Tongue (tissue), 2 donors: ENCODE results near the gene SRSF10. TPM values are rescaled to one million over a fixed set of nuclear protein-coding genes. Genes with fewer than 3 reads are reported as not detected.
"Not testable (repeated sequence)": the region's sequence is repeated elsewhere in the genome, so short reads cannot be mapped to it uniquely, and the experiment has no call there.

Experiments used
- DNase-seq: peaks from one replicate; pipeline ENCODE4 v3.0.0-alpha.2; 2015
- total RNA-seq: library from RNA; depleted of rRNA; stranded (reverse); fragments of >200 nt; gene quantifications from one replicate; pipeline ENCODE4 v1.2.3, GENCODE V29; 2014

The SRSF10 gene
- total RNA-seq, 1 donor from 2014 or later: 127 TPM

DNA sequence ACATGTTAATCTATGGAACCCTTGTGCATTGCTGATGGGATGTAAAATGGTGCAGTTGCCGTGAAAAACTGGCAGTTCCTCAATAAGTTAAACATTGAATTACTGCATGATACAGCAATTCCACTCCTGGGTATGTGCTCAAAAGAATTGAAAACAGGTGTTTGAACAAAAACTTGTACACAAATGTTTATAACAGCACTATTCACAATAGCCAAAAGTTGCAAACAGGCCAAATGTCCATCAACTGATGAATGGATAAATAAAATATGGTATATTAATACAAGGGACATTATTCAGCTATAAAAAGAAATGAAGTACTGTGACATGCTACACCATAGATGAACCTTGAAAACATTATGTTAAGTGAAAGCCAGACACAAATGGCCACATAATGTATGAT lies 17.7 kb upstream of the SRSF10 start:
- DNase-seq: peak; percentile 41

DNA sequence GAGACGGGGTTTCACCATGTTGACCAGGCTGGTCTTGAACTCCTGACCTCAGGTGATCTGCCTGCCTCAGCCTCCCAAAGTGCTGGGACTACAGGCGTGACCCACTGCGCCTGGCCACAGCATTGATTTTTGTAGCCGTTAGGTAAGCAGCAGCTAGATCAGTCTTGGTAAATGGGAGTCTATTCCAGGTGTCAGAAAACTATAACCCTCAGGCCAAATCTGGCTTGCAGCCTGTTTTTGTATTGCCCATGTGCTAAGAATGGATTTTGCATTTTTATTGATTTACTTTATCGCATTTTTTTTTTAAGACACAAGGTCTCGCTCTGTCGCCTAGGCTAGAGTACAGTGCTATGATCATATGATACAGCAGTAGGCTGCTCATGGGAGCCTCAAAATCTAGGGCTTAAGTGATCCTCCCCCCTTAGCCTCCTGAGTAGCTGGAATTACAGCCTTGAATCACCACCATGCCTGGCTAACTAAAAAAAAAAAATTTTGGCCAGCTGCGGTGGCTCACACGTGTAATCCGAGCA lies 16.6 kb upstream of the SRSF10 start:
- no peak for DNase-seq

DNA sequence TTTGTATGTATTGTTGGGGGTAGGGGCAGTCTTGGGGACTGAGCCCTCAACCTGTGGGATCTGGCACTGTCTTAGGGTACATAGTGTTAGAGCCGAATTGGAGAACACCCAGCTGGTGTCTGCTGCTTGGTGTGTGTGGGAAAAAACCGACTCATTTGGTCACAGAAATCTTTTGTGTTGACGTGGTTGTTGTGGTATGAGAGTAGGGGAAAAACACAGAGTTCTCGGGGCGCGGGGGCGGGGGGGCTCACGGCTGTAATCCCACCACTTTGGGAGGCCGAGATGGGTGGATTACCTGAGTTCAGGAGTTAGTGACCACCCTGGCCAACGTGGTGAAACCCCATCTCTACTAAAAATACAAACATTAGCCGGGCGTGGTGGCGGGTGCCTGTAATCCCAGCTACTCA lies 15.3 kb upstream of the SRSF10 start:
- no peak for DNase-seq

DNA sequence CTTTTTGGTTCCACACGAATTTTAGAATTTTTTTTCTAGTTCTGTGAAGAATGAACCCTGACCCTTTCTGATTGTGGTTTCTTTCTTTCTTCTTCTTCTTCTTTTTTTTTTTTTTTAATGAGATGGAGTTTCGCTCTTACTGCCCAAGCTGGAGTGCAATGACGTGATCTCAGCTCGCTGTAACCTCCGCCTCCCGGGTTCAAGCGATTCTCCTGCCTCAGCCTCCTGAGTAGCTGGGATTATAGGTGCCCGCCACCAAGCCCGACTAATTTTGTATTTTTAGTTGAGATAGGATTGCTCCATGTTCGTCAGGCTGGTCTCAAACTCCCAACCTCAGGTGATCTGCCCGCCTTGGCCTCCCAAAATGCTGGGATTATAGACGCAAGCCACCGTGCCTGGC lies 11.9 kb upstream of the SRSF10 start:
- DNase-seq: not testable (repeated sequence)

DNA sequence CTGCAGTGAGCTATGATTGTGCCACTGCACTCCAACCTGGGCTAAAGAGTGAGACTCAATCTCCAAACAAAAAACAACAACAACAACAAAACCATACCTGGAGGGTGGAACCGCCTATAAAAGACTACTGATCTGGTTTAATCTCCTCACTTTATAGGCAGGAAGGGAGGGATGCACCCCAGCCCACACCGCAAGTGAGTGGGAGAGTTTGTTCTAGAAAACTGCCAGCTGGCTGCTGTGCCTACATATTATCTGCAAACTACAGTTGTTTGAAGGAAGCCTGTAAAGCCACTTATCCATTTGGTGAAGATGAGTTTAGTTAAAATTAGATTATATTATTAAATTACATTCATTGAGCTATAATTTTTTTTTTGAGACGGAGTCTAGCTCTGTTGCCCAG lies 9.1 kb upstream of the SRSF10 start:
- no peak for DNase-seq

DNA sequence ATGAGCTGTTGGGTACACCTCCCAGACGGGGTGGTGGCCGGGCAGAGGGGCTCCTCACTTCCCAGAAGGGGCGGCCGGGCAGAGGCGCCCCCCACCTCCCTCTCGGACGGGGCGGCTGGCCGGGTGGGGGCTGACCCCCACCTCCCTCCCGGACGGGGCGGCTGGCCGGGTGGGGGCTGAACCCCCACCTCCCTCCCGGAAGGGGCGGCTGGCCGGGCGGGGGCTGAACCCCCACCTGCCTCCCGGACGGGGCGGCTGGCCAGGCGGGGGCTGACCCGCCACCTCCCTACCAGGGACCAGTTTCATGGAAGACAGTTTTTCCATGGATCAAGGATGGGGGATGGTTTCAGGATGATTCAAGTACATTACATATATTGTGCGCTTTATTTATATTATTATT lies 6.9 kb upstream of the SRSF10 start:
- DNase-seq: not testable (repeated sequence)

DNA sequence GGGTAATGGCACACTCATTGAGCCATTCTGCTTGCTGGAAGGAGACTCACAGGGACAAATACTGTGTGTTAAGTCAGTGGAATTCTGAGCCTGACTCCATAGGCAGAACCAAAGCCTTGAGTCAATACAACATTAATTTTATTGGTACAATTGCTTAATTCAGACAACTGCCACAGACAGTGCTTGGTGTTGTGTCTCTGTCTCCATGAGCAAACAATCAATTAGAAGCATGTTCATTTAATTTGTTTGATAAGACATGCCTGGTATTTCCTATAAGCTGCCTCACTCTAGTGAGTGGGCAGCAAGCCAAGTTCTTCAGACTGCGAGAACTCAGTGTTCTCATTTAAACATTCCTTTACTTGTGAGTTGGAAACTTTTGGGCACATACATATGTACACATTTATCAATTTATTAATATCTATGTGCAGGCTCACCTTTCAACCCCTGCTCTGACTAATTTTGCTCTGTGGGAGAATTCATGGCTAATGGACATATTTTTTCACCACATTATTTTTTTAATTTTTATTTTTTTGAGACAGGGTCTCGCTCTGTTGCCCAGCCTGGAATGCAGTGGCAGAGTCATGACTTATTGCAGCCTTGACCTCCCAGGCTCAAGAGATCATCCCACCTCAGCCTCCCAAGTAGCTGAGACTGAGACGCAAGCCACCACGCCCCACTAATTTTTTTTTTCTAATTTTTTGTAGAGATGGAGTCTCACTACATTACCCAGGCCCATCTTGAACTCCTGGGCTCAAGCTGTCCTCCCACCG lies 4.5 kb upstream of the SRSF10 start:
- peak; percentile 75 for DNase-seq

DNA sequence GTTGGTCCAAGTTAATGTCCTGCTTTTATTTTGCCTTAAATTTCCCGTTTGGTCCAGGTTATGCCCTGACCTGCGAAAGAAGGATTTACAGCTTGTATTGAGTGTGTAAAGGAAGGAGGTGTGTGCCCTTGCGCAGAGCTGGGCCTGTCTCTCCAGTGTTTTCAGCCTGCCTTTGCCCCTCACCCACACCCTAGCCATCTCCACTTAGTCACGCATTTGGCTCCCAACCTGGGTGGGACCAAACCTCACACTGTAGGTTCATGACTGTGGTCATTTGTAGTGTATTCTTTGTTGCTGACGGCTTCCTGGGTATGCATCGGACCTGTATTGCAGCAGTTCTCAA lies 572 bp upstream of the SRSF10 start:
- DNase-seq: peak; percentile 49

DNA sequence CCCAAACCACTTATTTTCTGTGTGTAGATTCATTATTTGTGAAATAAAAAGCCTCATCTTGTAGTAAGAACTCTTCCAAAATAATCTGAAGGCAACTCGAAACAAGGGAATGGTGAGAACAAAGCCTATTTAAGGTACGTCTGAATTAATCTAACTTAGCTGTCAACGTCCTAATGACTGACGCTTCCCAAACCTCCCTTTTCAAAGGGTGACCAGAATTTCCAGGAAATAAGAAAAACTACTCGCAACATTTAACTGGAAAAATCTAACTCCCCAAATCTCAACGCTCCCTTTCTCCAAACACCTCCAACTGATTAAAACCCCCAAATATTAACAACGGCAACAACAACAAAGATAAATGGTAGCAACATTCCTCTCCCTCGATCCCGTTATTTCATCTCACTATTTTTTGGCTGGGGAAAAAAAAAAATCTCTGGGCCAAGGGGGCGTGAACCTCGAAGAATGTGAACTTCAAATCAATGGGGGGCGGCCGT lies 693 bp downstream of the SRSF10 start:
- DNase-seq: no peak

DNA sequence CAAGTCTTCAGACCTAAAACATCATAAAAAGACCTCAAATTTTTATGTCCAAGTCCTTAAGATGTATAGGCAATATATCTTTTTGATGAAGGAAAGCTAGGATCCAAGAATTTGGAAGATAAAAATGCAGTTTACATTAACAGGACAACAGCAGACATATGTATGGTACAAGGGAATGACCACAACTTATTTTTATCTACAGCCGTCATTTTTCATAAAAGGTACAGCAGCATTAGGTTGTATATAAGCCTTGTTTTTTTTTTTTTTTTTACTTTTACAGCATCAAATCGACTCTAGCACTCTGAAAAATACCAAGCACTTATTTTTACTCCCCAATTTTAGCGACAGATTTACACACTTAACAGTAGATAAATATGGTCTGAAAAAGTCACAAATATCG lies 1.3 kb downstream of the SRSF10 start:
- no peak for DNase-seq

DNA sequence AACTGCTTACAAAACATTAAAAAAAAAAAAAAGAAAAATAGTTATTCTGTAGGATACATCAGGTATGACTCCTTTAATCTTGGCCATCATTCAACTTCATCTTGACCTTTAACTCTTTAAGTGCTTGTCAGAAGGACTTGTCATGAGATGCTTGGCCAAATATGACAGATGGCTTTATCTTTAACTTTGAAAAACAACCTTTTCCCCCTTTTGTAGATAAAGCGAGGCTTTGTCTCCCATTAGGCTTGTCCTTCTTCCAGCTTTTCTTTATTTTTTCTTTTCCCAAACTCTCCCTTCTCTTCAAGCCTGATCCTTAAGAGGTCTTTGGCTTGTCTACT lies 2.3 kb downstream of the SRSF10 start:
- DNase-seq: no peak

DNA sequence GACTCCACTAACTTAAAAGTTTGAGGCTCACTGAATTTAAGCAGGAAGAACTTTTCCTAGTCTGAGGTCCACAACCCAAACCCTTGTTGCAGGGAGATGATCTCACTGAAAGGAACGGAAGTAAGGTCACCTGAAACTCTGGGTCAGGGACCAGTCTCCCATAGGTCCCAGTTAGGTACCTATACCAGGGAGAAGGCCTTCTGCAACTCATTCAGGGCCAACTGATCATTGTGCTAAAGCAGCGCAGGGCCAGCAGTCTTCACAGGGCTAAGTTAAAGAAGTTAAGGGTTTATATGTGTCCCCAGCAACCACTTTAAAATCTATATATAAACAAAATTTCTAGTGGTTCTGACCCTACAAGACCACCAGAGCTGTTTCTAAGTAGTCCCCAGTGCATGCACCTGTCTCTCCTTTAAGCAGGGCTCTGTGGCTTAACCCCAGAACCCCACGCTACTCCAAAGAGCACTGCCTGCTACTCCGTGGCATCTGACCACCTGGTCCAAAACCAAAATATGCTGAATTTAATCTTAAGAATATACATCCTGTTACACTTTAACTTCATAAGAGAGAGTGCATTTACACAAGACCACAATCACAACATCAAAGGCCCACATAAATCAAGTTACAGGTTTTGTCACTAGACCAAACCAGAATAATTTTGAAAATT lies 2.8 kb downstream of the SRSF10 start:
- no peak for DNase-seq

DNA sequence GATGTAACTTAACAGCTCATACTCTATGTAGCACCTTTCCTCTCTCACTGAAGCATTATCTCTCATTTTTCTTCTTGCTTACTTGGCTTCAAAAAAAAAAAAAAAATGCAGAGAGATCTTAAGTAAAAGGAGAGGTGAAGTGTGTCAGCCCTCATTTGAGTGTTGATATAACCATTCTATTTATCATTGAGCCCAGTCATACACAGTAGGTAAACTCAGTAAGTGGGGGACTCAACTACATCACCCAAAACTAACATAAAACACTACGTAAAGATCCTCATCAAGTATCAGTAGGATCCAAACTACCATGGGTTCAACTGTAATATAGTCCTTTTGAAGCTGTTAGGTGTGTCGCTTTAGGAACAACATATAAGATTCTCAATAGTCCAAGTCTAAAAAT lies 12.3 kb downstream of the SRSF10 start:
- DNase-seq: no peak

DNA sequence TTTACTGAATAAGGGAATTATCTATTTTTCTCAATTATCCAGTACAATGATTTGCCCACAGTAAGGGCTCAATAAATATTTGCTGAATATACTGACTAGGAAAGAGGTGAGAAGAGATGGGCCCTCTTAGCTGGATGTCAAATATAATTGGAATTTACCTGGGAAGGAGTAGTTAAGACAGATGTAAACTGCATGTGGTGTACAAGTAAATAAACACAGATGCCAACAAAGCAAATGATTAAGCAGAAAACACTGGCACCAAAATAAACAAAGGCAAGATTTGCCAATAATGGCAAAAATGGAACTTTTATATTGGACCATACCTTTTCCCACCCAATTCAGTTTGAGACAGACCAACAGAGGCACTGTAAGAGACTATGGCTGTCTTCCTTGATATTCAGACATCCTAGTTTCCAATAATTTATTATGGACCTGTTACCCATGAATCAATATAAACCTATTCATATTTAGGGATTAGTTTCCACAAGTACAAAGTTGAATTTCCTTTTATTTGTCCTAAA lies 13.1 kb downstream of the SRSF10 start:
- DNase-seq: no peak

DNA sequence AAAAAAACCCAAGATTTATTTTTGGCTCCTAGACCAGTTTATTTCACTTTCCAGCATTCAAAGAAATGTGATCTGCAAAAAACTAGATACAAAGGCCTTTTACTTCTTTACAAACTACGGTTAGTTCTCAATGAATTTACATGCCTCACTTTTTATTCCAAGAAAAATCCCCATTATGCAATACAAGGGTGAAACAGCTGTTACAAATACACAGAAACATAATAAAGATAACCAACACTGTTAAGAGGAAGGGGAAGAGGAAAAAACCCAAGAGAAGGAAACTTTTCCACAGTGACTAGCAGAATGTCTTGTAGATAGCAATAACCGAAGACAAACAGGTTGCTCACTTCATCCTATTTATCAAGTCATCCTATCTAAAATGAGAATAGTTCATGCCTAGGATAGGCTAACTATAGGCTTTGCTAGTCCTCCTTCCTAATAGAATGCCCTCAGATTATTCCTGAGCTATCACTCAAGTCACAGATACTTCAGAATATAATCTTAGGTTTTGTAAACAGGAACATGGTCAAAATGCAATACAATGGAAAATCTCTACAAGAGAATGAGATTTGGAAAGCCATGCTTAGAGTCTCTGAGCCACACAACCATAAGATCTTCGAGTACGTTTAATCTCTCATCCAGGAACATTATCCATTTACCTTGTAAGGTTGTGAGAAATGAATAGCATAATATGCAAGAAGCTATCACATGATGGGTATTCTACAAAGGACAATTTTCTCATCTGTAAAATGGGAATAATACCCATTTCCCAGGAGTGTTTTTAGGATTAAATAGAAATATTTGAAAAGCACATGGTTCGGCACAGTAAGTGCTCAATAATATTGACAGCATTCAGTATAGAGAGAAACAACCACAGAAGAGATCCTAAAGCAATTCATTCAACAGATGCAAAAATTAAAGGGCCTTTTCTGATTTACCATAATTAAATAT lies 15.1 kb downstream of the SRSF10 start:
- DNase-seq: no peak

DNA sequence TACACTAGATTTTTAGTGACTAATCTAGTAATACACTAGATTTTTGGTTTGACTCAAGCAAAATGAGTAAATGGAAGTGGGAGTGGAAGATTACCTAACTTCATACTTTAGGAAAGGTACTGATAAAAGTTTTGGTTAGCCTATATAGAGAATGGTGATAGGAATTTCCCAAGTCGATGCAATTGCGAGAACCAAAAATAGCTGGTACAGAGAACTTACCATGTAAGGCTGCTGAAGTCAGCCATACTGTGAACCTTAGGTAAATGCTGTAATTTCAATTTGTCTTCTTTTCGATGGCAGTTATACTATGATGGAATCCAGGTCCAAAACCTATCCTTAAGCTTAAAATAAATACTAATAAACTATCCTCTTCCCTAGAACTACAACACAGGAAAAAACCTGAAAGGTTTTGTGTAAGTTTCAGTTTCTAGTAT lies 15.9 kb downstream of the SRSF10 start:
- no peak for DNase-seq

DNA sequence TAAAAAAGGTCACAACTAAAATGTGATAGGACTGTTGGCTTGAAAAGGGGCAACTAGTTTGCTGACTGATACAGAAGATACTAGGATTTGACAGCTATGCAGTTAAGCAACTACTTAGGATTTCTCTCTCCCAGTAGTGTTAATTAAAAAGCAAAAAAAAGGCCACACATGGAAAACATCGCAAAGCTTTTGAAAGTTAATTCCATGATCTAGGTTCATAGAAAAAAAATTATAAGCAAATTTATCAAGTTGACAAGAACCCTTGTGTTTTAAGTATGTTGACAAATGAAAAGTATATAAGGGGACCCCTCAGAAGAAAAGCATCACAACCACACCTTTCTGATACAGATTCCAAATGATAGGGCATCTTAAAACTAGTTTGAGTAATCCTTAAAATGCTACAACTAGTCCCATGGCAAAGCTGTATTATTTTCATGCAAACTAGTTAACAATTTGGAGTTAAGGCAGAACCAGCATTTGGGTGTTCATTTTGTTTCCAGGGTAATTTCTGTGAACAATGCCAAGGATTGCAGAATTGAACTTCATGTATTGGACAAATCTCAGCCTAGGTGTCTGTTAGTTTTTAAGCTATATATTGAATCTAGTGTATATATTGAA lies 16.4 kb downstream of the SRSF10 start:
- no peak for DNase-seq

DNA sequence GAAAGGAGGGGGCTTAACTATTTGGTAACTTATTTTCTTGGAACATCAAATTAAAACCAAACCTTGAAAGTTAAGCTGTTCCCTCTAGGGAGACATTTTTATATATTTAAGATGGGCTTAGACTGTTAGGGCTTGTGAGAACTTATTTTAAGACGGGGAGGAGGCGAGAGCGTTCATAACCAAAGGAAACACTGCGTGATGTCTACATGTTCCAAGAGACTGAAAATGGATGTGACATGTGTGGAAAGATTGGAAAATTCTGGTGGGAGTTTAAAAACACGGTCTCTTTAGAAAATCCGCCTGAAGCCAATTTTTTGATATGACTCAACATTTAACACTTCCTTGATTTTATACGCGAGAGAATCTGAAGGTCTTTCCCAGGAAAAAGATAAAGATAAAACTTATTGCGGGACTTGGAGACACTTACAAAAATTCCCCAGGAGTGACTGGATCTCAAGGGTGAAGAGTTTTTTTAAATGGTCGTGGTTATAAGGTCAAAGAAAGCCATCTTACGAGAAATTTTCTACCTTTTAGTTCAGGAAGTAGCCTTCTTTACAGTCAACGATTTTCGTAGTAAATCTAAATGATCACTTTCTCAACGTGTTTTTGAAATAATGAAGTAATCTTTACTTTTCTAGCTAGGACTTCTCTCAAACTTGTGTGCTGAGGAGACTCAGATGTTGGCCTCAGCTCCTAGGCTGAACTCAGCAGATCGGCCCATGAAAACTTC lies 19.7 kb downstream of the SRSF10 start:
- no peak for DNase-seq

DNA sequence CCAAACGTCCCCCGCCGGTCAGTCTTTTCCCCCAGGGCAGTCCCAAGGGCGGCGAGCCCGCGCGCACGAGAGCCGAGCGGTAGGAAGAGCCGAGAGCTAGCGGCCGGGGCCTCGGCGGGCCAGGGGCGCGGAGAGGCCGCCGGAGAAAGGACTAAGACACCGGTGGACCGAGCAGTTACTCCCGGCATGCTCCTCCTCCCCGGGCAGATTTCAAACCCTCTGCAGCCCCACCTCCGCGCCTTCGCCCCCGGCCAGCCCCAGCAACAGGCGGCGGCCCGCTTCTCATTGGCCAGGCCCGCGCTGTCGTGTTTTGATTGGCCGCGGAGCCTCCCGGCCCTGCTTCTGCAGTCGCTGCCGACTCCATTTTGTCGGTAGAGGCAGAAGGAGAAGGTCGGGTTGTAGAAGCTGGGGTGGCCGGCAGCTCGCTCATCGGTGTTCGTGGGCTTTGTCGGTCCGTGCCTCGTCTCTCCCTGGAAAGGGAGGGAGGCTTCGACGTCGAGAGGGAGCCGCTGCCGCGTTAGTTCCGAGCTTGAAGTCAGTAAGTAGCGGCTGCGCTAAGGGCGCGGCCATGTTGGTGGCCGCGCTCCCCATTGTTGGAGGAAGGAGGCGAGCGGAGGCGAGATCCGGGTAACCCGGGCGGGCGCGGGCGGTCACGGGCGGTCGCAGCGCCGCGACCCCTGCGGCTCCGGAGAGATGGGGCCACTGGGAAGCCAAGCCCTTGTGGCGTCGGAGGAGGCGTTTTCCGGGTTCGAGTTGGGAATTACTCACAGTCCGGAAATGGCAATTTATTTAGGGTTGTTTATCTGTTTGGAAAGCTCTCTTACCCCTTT lies 20.5 kb downstream of the SRSF10 start, which contains the start of gene PNRC2:
TSS of gene PNRC2 (plus strand) at position 368 of the 830 bp plus-strand sequence. CDS start 1,630 bp downstream, outside the sequence.
- peak; percentile 99 for DNase-seq
